Measurements from ENCODE around the gene AURKAIP1. TPM values are rescaled to one million over a fixed set of nuclear protein-coding genes. Genes with fewer than 3 reads are reported as not detected.

Gene AURKAIP1
- total and polyA plus RNA-seq, 2 donors (not counting 1 experiment from before 2014, with no cell fraction given): 42.2 to 85.2 TPM

GRCh38 chr1:1399872-1400575, 25.0 kb upstream of the AURKAIP1 start:
- Histone ChIP-seq H2AFZ (ENCODE audit: low read length) (peak overlapping the region; percentile 35), H3K4me3 (replicated peaks in 1 of 4; ENCODE audit: control extremely low read depth in 1 of 4, insufficient read depth in 1 of 4, low read depth in 3 of 4, low read length in 4 of 4) (peak overlapping the region; percentile 77 to 100 (median 96)), H3K9me3 (ENCODE audit: control insufficient read depth, insufficient read depth, low read depth, low read length) (no peaks in the 10 kb centered on the region), H4K20me1 (ENCODE audit: control insufficient read depth, extremely low read depth, insufficient read depth, low read length) (no peaks in the 10 kb centered on the region), H3K9ac (ENCODE audit: insufficient read depth, low read length) (peak overlapping the region; percentile 89), H3K36me3 (ENCODE audit: control insufficient read depth, insufficient read depth, low read length) (peaks cover 38% of the 10 kb centered on the region), H3K4me1 (ENCODE audit: control insufficient read depth, extremely low read depth, insufficient read depth, low read length) (peaks cover 18% of the 10 kb centered on the region), H3K4me2 (ENCODE audit: extremely low read depth, insufficient read depth, low read length) (peak overlapping the region; percentile 100), H3K79me2 (ENCODE audit: control insufficient read depth, insufficient read depth, low read length) (peaks cover 60% of the 10 kb centered on the region), H3K27ac (ENCODE audit: insufficient read depth, low read length) (peak overlapping the region; percentile 91), H3K27me3 (ENCODE audit: control insufficient read depth, insufficient read depth, low read length) (no peaks in the 10 kb centered on the region)
- TF ChIP-seq EZH2 (IDR thresholded peaks at IDR 0.05; ENCODE audit: low read length, missing control alignments): no peak
- TF ChIP-seq CTCF (conservative IDR thresholded peaks at IDR 0.05 in 1 of 2, IDR thresholded peaks at IDR 0.05 in 1 of 2; ENCODE audit: low read depth in 1 of 2, low read length in 2 of 2): no peak
- DNase-seq (ENCODE audit: low read depth in 2 of 2): peak; percentile 25 to 26

- TF ChIP-seq EZH2 (IDR thresholded peaks at IDR 0.05; ENCODE audit: low read length, missing control alignments) (no peak), CTCF (conservative IDR thresholded peaks at IDR 0.05 in 1 of 2, IDR thresholded peaks at IDR 0.05 in 1 of 2; ENCODE audit: low read depth in 1 of 2, low read length in 2 of 2) (peak; percentile 36 to 51)
- Histone ChIP-seq H3K36me3 (ENCODE audit: control insufficient read depth, insufficient read depth, low read length) (peaks cover 35% of the 10 kb centered on the region), H3K9me3 (ENCODE audit: control insufficient read depth, insufficient read depth, low read depth, low read length) (no peaks in the 10 kb centered on the region), H3K27ac (ENCODE audit: insufficient read depth, low read length) (peak within 1 kb of the TSS; percentile 91), H3K79me2 (ENCODE audit: control insufficient read depth, insufficient read depth, low read length) (peaks cover 57% of the 10 kb centered on the region), H2AFZ (ENCODE audit: low read length) (peak within 1 kb of the TSS; percentile 82), H4K20me1 (ENCODE audit: control insufficient read depth, extremely low read depth, insufficient read depth, low read length) (no peaks in the 10 kb centered on the region), H3K4me1 (ENCODE audit: control insufficient read depth, extremely low read depth, insufficient read depth, low read length) (peaks cover 18% of the 10 kb centered on the region), H3K9ac (ENCODE audit: insufficient read depth, low read length) (peak within 1 kb of the TSS; percentile 92), H3K4me2 (ENCODE audit: extremely low read depth, insufficient read depth, low read length) (peak within 1 kb of the TSS; percentile 100), H3K4me3 (replicated peaks in 1 of 4; ENCODE audit: control extremely low read depth in 1 of 4, insufficient read depth in 1 of 4, low read depth in 3 of 4, low read length in 4 of 4) (peak within 1 kb of the TSS; percentile 77 to 100 (median 98)), H3K27me3 (ENCODE audit: control insufficient read depth, insufficient read depth, low read length) (no peaks in the 10 kb centered on the region)
- peak; percentile 97 to 98 for DNase-seq (ENCODE audit: low read depth in 2 of 2)
These were observed 24.3 kb upstream of the AURKAIP1 start, which contains the start of gene CCNL2 for GRCh38 chr1:1399187-1399871. CCNL2 (minus strand) TSS chr1:1399335; CDS start chr1:1399306, 29 bp downstream.

DNA sequence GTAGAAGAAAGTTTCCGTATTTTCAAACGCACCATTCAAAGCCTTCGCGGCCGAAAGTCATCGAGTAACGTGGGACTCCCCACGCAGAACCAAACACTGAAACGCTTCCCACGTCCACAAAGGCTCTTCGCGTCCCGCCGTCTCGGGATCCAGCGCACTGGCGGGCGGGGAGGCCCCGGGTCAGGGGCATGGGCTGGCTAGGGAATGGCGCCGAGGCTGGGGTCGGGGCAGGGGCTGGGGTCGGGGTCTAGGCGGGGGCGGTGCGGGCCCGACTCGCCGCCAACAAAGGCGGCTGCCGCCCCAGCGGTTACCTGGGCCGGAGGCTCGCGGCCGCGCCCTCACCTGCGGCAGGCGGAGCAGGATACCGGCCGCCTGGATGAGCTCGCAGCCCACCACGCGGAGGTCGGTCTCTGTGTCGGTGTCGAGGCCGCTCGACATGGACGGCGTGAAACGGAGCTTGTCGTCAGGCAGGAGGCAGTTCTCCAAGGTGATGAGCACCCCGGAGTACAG, 23.7 kb upstream of the AURKAIP1 start:
- no peaks in the 10 kb centered on the region for H3K27me3 ChIP-seq (ENCODE audit: control insufficient read depth, insufficient read depth, low read length)
- H3K36me3 ChIP-seq (ENCODE audit: control insufficient read depth, insufficient read depth, low read length): peaks cover 32% of the 10 kb centered on the region
- peaks cover 57% of the 10 kb centered on the region for H3K79me2 ChIP-seq (ENCODE audit: control insufficient read depth, insufficient read depth, low read length)
- TF ChIP-seq EZH2 (IDR thresholded peaks at IDR 0.05; ENCODE audit: low read length, missing control alignments): no peak
- TF ChIP-seq CTCF (conservative IDR thresholded peaks at IDR 0.05 in 1 of 2, IDR thresholded peaks at IDR 0.05 in 1 of 2; ENCODE audit: low read depth in 1 of 2, low read length in 2 of 2): no peak
- no peaks in the 10 kb centered on the region for H4K20me1 ChIP-seq (ENCODE audit: control insufficient read depth, extremely low read depth, insufficient read depth, low read length)
- H3K4me1 ChIP-seq (ENCODE audit: control insufficient read depth, extremely low read depth, insufficient read depth, low read length): peaks cover 18% of the 10 kb centered on the region
- H3K27ac ChIP-seq (ENCODE audit: insufficient read depth, low read length): peak overlapping the region; percentile 85
- H3K9me3 ChIP-seq (ENCODE audit: control insufficient read depth, insufficient read depth, low read depth, low read length): no peaks in the 10 kb centered on the region
- DNase-seq (ENCODE audit: low read depth in 2 of 2): no peak
- H3K4me3 ChIP-seq (replicated peaks in 1 of 4; ENCODE audit: control extremely low read depth in 1 of 4, insufficient read depth in 1 of 4, low read depth in 3 of 4, low read length in 4 of 4): peak overlapping the region; percentile 53 to 99 (median 94)
- H2AFZ ChIP-seq (ENCODE audit: low read length): peak overlapping the region; percentile 82
- H3K4me2 ChIP-seq (ENCODE audit: extremely low read depth, insufficient read depth, low read length): peak overlapping the region; percentile 93
- peak overlapping the region; percentile 92 for H3K9ac ChIP-seq (ENCODE audit: insufficient read depth, low read length)
